GM12892 (cell line): ENCODE measurements around the gene PACS1.

Source experiments
- POLR2A ChIP-seq: IDR thresholded peaks from 2 replicates; pipeline ENCODE4 v1.6.1; 2011; ENCODE audit warnings: low read depth, low read length, control low read depth
- POLR2AphosphoS5 ChIP-seq: IDR thresholded peaks from 2 replicates; pipeline ENCODE4 v1.6.1; 2011; ENCODE audit warnings: low read depth, low read length, control low read depth
- TAF1 ChIP-seq: IDR thresholded peaks from 2 replicates; pipeline ENCODE4 v1.6.1; 2011; ENCODE audit warnings: low read depth, mild to moderate bottlenecking, control low read depth, low read length, borderline replicate concordance

- TF ChIP-seq POLR2A (no peak), TAF1 (no peak), POLR2AphosphoS5 (no peak)
These were observed 113.5 kb downstream of the PACS1 start for GRCh38 chr11:66183494-66184048.
